GM18498 (cell line): Measurements from ENCODE around the gene OGFR.

Source experiments
- ATAC-seq: cut with Tn5 transposase; IDR thresholded peaks from one replicate; pipeline ENCODE4 v1.9.1; 2021; ENCODE audit warnings: mild to moderate bottlenecking, moderate library complexity; ENCODE audit not compliant: unreplicated experiment

OGFR gene

GRCh38 chr20:62799459-62799858 lies 5.2 kb upstream of the OGFR start:
- no peak for ATAC-seq

- no peak for ATAC-seq
Observed at GRCh38 chr20:62799873-62800272, 4.8 kb upstream of the OGFR start.

- ATAC-seq, result no peak
Observed at GRCh38 chr20:62800314-62801259, 4.0 kb upstream of the OGFR start.

- ATAC-seq, result no peak
Observed at GRCh38 chr20:62801284-62802010, 3.2 kb upstream of the OGFR start.

GRCh38 chr20:62802026-62802712 lies 2.5 kb upstream of the OGFR start:
- no peak for ATAC-seq

GRCh38 chr20:62804021-62804626 lies 511 bp upstream of the OGFR start:
- ATAC-seq, result no peak

- ATAC-seq, result peak; percentile 32
Observed at GRCh38 chr20:62805155-62805710, 598 bp downstream of the OGFR start.

- ATAC-seq, result no peak
Observed at GRCh38 chr20:62805711-62806382, 1.2 kb downstream of the OGFR start.

GRCh38 chr20:62806383-62807050 lies 1.9 kb downstream of the OGFR start:
- no peak for ATAC-seq

GRCh38 chr20:62807444-62808210 lies 3.0 kb downstream of the OGFR start:
- no peak for ATAC-seq

GRCh38 chr20:62808211-62808865 lies 3.7 kb downstream of the OGFR start:
- ATAC-seq, result no peak

- no peak for ATAC-seq
Observed at GRCh38 chr20:62809530-62810428, 5.1 kb downstream of the OGFR start.

- no peak for ATAC-seq
Observed at GRCh38 chr20:62811320-62811719, 6.7 kb downstream of the OGFR start.

- ATAC-seq, result no peak
Observed at GRCh38 chr20:62811720-62812119, 7.1 kb downstream of the OGFR start.

GRCh38 chr20:62812181-62812906 lies 7.7 kb downstream of the OGFR start:
- no peak for ATAC-seq

- no peak for ATAC-seq
Observed at GRCh38 chr20:62812907-62813200, 8.2 kb downstream of the OGFR start.

GRCh38 chr20:62813588-62813987 lies 9.0 kb downstream of the OGFR start:
- no peak for ATAC-seq
